Measurements from ENCODE around the gene EIF4B. TPM values are rescaled to one million over a fixed set of nuclear protein-coding genes. Genes with fewer than 3 reads are reported as not detected.

EIF4B gene
- total and polyA plus RNA-seq, 9 of the 15 experiments (the other 6 are each of a cell fraction or from before 2014, with no cell fraction given): 138 to 669 (median 552) TPM

- no peak for ATAC-seq
- H2AFZ ChIP-seq (ENCODE audit: low read depth, low read length): no peak overlapping the region
- no peak overlapping the region for H3K27ac ChIP-seq (ENCODE audit: extremely low read depth, low read depth, low read length)
- no peaks in the 10 kb centered on the region for H3K9me1 ChIP-seq (ENCODE audit: control insufficient read depth, insufficient read depth, low read length)
- FAIRE-seq: no peak
- in situ Hi-C loops (cut with MboI) (no loop called here), intact Hi-C loops (cut with micrococcal nuclease) (no loop called here)
- no peaks in the 10 kb centered on the region for H3K9me3 ChIP-seq (replicated peaks; ENCODE audit: control insufficient read depth, insufficient read depth, low read depth, low read length)
- H3K27me3 ChIP-seq (ENCODE audit: control insufficient read depth in 2 of 2, insufficient read depth in 2 of 2, low read length in 2 of 2): no peaks in the 10 kb centered on the region
- no peak overlapping the region for H3K4me3 ChIP-seq
- ChIA-PET CTCF (ENCODE audit: low intra/inter-chr PET ratio) (no interaction called here), POLR2A (interaction anchor here (1.3 to 1.4 kb wide), 2 partner anchors 10 kb away, joined by 3 to 5 read pairs; no protein-coding TSS in a partner anchor)
- TF ChIP-seq ADNP (tag; IDR thresholded peaks at IDR 0.05): no peak
- no peak for TF ChIP-seq POU5F1 (IDR thresholded peaks at IDR 0.05; ENCODE audit: borderline replicate concordance, low read depth, low read length, partially characterized antibody)
- TF ChIP-seq BRD4 (IDR thresholded peaks at IDR 0.05): no peak
- no peak for TF ChIP-seq ZNF217 (CRISPR knock-in tag; IDR thresholded peaks at IDR 0.05)
- no peak for TF ChIP-seq KDM1A (IDR thresholded peaks at IDR 0.05)
- no peak for DNase-seq (ENCODE audit: extremely low read depth in 1 of 4, low spot score in 3 of 4)
- no peak overlapping the region for H3K9ac ChIP-seq (ENCODE audit: insufficient read depth in 1 of 2, low read depth in 2 of 2, low read length in 2 of 2)
- 91% methylated on average over 8 of the region's 8 CpGs for WGBS (ENCODE audit: insufficient coverage, low coverage, missing lambda C conversion rate)
- peaks cover 90% of the 10 kb centered on the region for H3K36me3 ChIP-seq (ENCODE audit: control insufficient read depth, insufficient read depth, low read length)
- H3K4me2 ChIP-seq (ENCODE audit: insufficient read depth, low read length): no peak overlapping the region
- TSS peak; percentile 5 for BruUV-seq (replicated peaks)
- no peaks in the 10 kb centered on the region; the same call in 1 of the 2 replicates for H4K20me1 ChIP-seq (replicated peaks; ENCODE audit: control insufficient read depth, insufficient read depth, low read length)
- no peaks in the 10 kb centered on the region for H3K4me1 ChIP-seq (replicated peaks in 1 of 2; ENCODE audit: control insufficient read depth in 2 of 2, insufficient read depth in 2 of 2, low read length in 2 of 2)
- H3K79me2 ChIP-seq (ENCODE audit: control insufficient read depth, insufficient read depth, low read length): peaks cover 6% of the 10 kb centered on the region; the same call in 2 of the 3 replicates
These were observed 28.2 kb downstream of the EIF4B start for GRCh38 chr12:53034459-53034858.

GRCh38 chr12:53036802-53037201, 30.5 kb downstream of the EIF4B start:
- ATAC-seq: no peak
- Histone ChIP-seq H3K9me3 (replicated peaks; ENCODE audit: control insufficient read depth, insufficient read depth, low read depth, low read length) (no peaks in the 10 kb centered on the region), H3K79me2 (ENCODE audit: control insufficient read depth, insufficient read depth, low read length) (no peaks in the 10 kb centered on the region), H4K20me1 (replicated peaks; ENCODE audit: control insufficient read depth, insufficient read depth, low read length) (no peaks in the 10 kb centered on the region; the same call in 1 of the 2 replicates), H3K27me3 (ENCODE audit: control insufficient read depth in 2 of 2, insufficient read depth in 2 of 2, low read length in 2 of 2) (no peaks in the 10 kb centered on the region), H2AFZ (ENCODE audit: low read depth, low read length) (no peak overlapping the region), H3K4me2 (ENCODE audit: insufficient read depth, low read length) (no peak overlapping the region), H3K4me1 (replicated peaks in 1 of 2; ENCODE audit: control insufficient read depth in 2 of 2, insufficient read depth in 2 of 2, low read length in 2 of 2) (no peaks in the 10 kb centered on the region), H3K9ac (ENCODE audit: insufficient read depth in 1 of 2, low read depth in 2 of 2, low read length in 2 of 2) (no peak overlapping the region), H3K36me3 (ENCODE audit: control insufficient read depth, insufficient read depth, low read length) (peaks cover 89% of the 10 kb centered on the region), H3K4me3 (no peak overlapping the region), H3K27ac (ENCODE audit: extremely low read depth, low read depth, low read length) (no peak overlapping the region), H3K9me1 (ENCODE audit: control insufficient read depth, insufficient read depth, low read length) (no peaks in the 10 kb centered on the region)
- ChIA-PET CTCF (ENCODE audit: low intra/inter-chr PET ratio) (no interaction called here), POLR2A (interaction anchor here (0.9 to 2.6 kb wide), 2 partner anchors 11 to 13 kb away, joined by 3 to 20 read pairs; no protein-coding TSS in a partner anchor)
- TF ChIP-seq, protein P1, sequence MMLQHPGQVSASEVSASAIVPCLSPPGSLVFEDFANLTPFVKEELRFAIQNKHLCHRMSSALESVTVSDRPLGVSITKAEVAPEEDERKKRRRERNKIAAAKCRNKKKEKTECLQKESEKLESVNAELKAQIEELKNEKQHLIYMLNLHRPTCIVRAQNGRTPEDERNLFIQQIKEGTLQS (IDR thresholded peaks at IDR 0.05): peak; percentile 48
- TF ChIP-seq, protein P1 (CRISPR knock-in tag; conservative IDR thresholded peaks at IDR 0.05): no peak
- TF ChIP-seq MTA1 (IDR thresholded peaks at IDR 0.05; ENCODE audit: borderline replicate concordance) (no peak), CEBPG (CRISPR knock-in tag; IDR thresholded peaks at IDR 0.05) (no peak), CEBPG (tag; conservative IDR thresholded peaks at IDR 0.05 in 1 of 2, IDR thresholded peaks at IDR 0.05 in 1 of 2) (peak; percentile 61 to 78), CEBPB (tag; IDR thresholded peaks at IDR 0.05) (peak; percentile 62), ZNF431 (CRISPR knock-in tag; IDR thresholded peaks at IDR 0.05) (no peak), ID3 (CRISPR knock-in tag; IDR thresholded peaks at IDR 0.05) (no peak), ID3 (tag; IDR thresholded peaks at IDR 0.05) (no peak)
- no TSS peak for BruUV-seq (replicated peaks)
- DNase-seq (ENCODE audit: extremely low read depth in 1 of 4, low spot score in 3 of 4): no peak
- in situ Hi-C loops (cut with MboI) (no loop called here), intact Hi-C loops (cut with micrococcal nuclease) (no loop called here)
- WGBS (ENCODE audit: insufficient coverage, low coverage, missing lambda C conversion rate): 90% methylated on average over 3 of the region's 3 CpGs
- FAIRE-seq: no peak
